GM12873 (cell line): Measurements from ENCODE around the gene COG7.

Experiments used
- CTCF ChIP-seq: IDR thresholded peaks from 2 replicates; pipeline ENCODE4 v1.5.1; 2012; ENCODE audit warnings: low read depth, mild to moderate bottlenecking, moderate library complexity, low read length, control low read depth; ENCODE audit not compliant: insufficient read depth; ENCODE audit errors: missing control alignments

COG7 gene

GRCh38 chr16:23408242-23408822, 44.7 kb downstream of the COG7 start:
- no peak for TF ChIP-seq CTCF

GRCh38 chr16:23407436-23408127, 45.4 kb downstream of the COG7 start:
- no peak for TF ChIP-seq CTCF

GRCh38 chr16:23406546-23407240, 46.3 kb downstream of the COG7 start:
- TF ChIP-seq CTCF: no peak

GRCh38 chr16:23406024-23406423, 47.0 kb downstream of the COG7 start:
- TF ChIP-seq CTCF: no peak

GRCh38 chr16:23403547-23403946, 49.4 kb downstream of the COG7 start:
- TF ChIP-seq CTCF: no peak

- no peak for TF ChIP-seq CTCF
These were observed 50.9 kb downstream of the COG7 start for GRCh38 chr16:23402100-23402499.

GRCh38 chr16:23401139-23401538, 51.9 kb downstream of the COG7 start:
- TF ChIP-seq CTCF: no peak
